ENCODE results near the gene ZBTB46.

Gene ZBTB46

DNA sequence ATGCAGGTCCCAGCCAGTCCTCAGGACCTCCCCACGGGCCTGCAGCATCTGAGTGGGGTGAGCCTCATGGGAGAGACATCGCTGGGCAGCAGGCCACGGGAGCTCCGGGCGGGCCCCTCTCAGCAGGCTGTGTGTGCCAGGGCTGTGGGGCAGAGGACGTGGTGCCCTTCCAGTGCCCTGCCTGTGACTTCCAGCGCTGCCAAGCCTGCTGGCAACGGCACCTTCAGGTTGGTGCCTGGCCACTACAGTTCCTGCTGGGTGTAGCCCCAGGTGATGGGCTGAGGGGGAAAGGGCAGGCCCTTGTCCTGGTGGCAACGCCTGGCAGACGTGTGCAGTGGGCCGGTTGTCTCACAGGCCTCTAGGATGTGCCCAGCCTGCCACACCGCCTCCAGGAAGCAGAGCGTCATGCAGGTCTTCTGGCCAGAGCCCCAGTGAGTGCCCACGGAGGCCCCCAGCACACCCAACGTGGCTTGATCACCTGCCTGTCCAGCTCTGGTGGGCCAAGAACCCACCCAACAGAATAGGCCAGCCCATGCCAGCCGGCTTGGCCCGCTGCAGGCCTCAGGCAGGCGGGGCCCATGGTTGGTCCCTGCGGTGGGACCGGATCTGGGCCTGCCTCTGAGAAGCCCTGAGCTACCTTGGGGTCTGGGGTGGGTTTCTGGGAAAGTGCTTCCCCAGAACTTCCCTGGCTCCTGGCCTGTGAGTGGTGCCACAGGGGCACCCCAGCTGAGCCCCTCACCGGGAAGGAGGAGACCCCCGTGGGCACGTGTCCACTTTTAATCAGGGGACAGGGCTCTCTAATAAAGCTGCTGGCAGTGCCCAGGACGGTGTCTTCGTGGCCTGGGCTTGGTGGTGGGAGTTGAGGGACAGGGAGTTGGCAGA, 135.4 kb downstream of the ZBTB46 start:
- TF ChIP-seq, protein P1, sequence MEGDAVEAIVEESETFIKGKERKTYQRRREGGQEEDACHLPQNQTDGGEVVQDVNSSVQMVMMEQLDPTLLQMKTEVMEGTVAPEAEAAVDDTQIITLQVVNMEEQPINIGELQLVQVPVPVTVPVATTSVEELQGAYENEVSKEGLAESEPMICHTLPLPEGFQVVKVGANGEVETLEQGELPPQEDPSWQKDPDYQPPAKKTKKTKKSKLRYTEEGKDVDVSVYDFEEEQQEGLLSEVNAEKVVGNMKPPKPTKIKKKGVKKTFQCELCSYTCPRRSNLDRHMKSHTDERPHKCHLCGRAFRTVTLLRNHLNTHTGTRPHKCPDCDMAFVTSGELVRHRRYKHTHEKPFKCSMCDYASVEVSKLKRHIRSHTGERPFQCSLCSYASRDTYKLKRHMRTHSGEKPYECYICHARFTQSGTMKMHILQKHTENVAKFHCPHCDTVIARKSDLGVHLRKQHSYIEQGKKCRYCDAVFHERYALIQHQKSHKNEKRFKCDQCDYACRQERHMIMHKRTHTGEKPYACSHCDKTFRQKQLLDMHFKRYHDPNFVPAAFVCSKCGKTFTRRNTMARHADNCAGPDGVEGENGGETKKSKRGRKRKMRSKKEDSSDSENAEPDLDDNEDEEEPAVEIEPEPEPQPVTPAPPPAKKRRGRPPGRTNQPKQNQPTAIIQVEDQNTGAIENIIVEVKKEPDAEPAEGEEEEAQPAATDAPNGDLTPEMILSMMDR (conservative IDR thresholded peaks at IDR 0.05; ENCODE audit: low read depth, low read length): no peak
- no peak overlapping the region for H3K4me3 ChIP-seq (ENCODE audit: low read depth, low read length)
- no peak for DNase-seq (ENCODE audit: low read depth)

DNA sequence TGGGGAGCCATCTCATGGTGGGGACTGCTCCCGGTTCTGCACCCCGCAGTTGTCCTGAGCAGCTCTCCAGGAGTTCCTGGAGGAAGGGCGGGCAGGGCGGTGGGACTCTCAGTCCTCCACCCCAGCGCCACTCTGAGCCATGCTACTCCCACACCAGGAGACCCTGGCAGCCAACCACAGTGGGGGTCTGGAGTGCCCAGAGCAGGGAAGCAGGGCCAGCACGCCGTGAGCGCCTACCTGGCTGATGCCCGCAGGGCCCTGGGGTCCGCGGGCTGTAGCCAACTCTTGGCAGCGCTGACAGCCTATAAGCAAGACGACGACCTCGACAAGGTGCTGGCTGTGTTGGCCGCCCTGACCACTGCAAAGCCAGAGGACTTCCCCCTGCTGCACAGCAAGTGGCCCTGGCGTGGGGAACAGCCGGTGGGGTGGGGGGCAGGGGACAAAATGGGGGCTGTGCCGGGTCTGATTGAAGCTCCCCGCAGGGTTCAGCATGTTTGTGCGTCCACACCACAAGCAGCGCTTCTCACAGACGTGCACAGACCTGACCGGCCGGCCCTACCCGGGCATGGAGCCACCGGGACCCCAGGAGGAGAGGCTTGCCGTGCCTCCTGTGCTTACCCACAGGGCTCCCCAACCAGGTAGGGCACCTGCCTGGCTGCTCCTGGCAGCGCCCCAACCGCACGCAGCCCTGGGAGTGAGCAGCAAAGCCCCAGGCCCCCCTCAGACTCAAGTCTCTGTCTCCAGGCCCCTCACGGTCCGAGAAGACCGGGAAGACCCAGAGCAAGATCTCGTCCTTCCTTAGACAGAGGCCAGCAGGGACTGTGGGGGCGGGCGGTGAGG, 136.3 kb downstream of the ZBTB46 start:
- DNase-seq (ENCODE audit: low read depth): no peak
- TF ChIP-seq, protein P1 (conservative IDR thresholded peaks at IDR 0.05; ENCODE audit: low read depth, low read length): no peak
- no peak overlapping the region for H3K4me3 ChIP-seq (ENCODE audit: low read depth, low read length)

DNA sequence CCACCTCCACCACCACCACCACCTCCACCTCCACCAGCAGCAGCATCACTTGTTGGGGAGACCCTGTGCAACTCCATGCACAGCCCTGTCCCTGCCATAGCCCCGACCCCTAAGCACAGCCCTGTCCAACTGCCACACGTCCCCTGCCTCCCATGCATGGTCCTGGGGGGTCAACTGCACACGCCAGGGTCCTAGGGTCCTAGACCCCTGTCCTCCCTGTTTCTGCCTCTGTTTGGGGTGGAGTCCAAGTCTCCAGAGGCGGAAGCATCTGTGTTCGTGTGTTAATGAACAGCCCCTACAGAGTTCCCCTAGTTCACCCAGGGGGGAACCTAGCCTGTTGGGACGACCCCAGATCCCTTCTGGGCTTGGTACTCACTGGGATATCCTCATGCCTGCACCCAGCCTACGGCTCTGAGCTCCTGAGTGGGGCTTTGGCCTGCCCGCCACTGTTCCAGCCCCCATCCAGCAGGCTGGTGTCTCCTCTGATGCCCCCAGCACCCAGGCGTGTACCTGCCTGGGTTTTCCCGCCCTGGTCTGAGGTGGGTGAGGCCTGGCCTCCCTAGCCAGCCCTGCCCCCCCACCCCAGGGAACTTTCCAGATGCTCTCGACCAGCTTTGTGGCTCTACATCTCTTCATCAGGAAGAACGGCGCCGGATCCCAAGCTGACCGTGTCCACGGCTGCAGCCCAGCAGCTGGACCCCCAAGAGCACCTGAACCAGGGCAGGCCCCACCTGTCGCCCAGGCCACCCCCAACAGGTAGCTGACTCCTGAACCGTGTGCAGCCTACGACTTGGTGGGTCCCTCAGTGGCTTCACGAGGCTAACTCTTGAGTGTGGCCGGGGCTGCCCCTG, 137.1 kb downstream of the ZBTB46 start:
- TF ChIP-seq, protein P1 (conservative IDR thresholded peaks at IDR 0.05; ENCODE audit: low read depth, low read length): no peak
- no peak overlapping the region for H3K4me3 ChIP-seq (ENCODE audit: low read depth, low read length)
- DNase-seq (ENCODE audit: low read depth): no peak

All from choroid plexus epithelial cell (primary cell).